ENCODE results near the gene WWC2.
"Not testable (repeated sequence)": the region's sequence is repeated elsewhere in the genome, so short reads cannot be mapped to it uniquely, and the experiment has no call there.

Gene WWC2

GRCh38 chr4:183312841-183313240, 213.8 kb downstream of the WWC2 start:
- FAIRE-seq: no peak

DNA sequence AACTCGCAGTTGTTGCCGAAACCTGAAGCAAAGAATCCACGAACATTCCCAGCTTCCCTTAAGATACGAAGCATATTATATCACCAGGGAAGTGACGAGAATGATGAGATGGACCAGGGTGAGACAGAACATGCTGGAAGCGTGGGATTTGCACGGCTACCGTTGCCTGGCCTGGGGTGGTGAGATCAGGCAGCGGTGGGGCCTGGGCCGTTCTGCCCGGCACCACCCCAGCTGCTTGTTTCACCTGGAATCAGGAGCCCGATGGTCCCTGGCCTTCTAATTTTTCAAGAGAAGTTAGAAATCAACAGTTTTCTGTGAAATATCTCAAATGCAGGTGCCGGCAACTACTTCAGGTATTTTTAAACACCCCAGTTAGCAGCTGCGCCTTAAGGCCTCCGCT, 215.3 kb downstream of the WWC2 start:
- no peak for FAIRE-seq

DNA sequence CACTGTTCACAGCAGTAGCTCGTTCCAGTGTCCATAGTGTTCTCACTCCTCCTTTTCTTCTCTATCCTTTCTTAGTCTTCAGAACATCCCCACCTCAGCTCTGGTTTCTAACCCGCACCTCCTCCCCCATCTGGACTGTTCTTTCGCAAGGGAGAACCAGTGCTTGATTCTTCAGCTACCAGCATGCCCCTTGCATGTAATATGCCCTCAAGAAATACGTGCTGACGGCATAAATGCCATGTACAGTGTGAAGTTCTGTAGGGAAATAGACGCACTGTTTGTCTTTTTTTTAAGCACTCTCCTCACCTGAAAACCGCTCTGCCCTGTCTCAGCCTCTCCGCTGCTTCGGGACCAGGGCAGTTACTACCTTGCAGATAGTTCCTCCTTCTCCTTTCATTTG, 215.7 kb downstream of the WWC2 start:
- no peak for FAIRE-seq

DNA sequence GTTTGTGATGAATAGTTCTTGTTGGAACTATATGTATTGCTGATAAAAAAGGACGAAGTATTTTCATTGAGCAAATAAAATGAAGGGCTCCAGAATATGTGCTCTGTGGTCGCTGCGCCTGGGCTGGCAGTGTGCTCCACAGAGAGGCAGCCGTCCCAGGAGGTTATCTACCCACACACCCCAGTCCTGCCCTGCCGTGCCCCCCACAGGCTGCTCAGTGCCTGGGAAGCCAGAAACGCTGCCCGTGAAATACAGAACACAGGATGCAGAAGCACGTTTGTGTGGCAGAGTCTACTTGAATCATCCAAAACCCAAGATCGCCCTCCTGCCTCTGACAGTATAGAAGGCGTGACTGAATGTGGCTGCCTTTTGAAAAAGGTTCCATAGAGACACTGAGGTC, 219.6 kb downstream of the WWC2 start:
- FAIRE-seq: no peak

- no peak for FAIRE-seq
Measured at GRCh38 chr4:183320211-183321059, 221.4 kb downstream of the WWC2 start, which contains the start of gene CLDN22. Gene CLDN22, minus strand, starts transcription at chr4:183320276. Its CDS starts 58 bp downstream, at chr4:183320218.

DNA sequence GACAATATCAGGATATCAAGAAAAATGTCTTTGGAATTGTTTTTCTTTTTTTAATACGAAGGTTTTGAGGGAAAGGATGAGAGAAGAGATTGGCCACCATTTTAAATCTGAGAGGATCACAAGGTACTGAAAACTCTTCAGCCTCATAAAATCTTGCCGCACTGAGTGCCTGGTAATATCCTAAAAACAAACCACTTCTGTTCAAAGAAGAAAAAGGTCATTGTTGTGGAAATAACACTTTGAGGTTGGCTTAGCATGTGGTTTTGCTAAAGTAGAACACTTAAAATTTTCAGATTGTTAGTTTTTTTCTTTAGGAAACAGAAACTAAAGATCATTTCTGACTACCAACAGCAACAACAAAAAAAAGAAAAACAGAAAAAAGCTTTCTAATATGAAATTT, 222.0 kb downstream of the WWC2 start:
- no peak for FAIRE-seq

GRCh38 chr4:183321516-183321915, 222.5 kb downstream of the WWC2 start:
- no peak for FAIRE-seq

- no peak for FAIRE-seq
Measured at GRCh38 chr4:183322326-183322725, 223.3 kb downstream of the WWC2 start, which contains the start of gene CLDN24. Gene CLDN24, minus strand, starts transcription at chr4:183322426. Its CDS starts 0 bp downstream, at chr4:183322426.

DNA sequence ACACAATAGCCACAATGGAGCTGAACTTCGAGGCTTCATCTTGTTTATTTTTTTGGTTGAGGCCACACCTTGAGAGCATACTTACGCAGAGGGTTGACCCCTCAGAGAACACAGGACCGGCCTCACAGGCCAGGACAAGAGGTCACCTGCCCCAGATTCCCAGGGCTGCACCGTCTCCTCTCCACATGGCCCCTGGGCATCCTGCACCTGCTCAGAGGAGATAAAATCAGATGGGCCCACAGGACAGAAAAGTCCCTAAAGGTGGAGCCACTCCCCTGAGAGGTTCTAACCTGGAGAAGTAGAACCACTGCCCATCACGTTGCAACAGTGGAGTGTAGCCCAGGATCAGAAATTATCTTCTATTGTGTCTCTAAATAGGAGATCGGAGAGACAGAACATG, 224.2 kb downstream of the WWC2 start:
- no peak for FAIRE-seq

- FAIRE-seq: not testable (repeated sequence)
Measured at GRCh38 chr4:183324056-183324455, 225.0 kb downstream of the WWC2 start.

DNA sequence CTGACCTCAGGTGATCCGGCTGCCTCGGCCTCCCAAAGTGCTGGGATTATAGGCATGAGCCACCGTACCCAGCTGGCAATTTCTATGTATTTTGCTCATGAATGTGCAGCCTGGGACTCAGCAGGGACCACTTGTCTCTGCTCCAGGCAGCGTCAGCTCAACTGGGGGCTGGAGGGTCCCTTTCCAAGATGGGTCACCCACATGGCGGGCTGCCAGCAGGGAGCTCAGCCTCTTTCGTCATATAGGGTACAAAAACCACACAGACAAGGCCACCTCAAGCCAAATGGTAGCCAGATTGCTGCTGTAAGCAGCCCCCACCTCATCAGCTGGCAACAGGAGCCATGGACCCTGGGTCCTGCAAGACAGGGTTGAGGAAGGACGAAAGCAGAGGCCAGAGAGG, 225.6 kb downstream of the WWC2 start:
- no peak for FAIRE-seq

- FAIRE-seq: not testable (repeated sequence)
Measured at GRCh38 chr4:183326387-183326786, 227.3 kb downstream of the WWC2 start.

- no peak for FAIRE-seq
Measured at GRCh38 chr4:183326853-183327252, 227.8 kb downstream of the WWC2 start.

DNA sequence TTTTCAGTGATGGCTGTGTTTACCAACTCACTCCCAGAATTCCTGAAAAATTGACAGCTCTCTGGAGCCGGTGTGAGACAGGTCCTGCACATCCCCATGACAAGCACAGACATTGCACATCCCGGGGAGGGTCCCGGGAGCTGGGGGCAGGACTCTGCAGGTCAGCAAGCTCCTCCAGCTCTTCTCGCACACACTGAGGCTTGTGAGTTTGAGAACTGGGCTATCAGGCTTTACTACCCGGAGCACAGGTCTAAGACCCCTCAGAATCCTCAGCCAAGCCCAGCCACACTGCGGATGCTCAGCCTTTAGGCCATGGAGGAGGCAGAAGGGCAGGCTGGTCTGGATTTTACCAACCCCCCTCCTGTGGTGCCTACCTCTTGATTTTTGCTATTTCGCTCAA, 228.8 kb downstream of the WWC2 start:
- FAIRE-seq: no peak

DNA sequence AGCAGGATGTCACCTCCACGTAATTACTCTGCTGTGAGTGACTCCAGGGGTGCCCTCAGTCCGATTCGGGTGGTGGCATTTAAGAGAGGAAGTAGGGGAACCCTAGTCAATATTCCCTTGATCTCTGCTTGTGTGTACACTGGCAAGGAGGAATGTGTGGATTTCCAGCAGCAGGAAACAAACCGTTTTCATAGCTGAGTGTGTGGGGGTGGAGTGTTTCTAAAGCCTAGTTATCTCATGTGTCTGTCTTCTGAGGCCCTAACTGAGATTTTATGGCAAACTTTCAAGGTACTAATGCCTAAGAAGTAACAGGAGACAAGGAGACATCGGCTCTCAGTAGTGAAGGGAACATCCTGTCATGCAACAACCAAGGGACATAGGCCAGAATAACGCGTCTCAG, 229.8 kb downstream of the WWC2 start:
- no peak for FAIRE-seq

DNA sequence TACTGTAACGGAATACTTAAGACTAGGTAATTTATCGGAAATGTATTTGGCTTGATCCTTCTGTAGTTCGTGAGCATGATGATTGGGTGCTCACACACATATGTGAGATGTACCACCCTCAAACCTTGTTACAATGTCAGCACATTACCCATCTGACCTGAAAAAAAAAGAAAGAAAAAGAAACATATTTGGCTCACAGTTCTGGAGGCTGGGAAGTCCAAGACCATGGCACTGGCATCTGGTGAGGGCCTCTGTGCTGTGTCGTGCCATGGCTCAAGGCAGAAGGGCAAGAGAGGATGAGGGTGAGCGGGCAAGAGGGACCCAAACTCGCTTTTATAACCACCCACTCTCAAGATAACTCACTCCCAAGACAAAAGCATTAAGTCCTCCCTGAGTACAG, 230.2 kb downstream of the WWC2 start:
- FAIRE-seq: no peak

GRCh38 chr4:183329954-183330742, 231.1 kb downstream of the WWC2 start:
- no peak for FAIRE-seq

- FAIRE-seq: no peak
Measured at GRCh38 chr4:183330841-183331240, 231.8 kb downstream of the WWC2 start.

- no peak for FAIRE-seq
Measured at GRCh38 chr4:183332447-183332846, 233.4 kb downstream of the WWC2 start.

- FAIRE-seq: no peak
Measured at GRCh38 chr4:183333202-183333601, 234.1 kb downstream of the WWC2 start.

GRCh38 chr4:183333983-183334382, 234.9 kb downstream of the WWC2 start:
- no peak for FAIRE-seq

DNA sequence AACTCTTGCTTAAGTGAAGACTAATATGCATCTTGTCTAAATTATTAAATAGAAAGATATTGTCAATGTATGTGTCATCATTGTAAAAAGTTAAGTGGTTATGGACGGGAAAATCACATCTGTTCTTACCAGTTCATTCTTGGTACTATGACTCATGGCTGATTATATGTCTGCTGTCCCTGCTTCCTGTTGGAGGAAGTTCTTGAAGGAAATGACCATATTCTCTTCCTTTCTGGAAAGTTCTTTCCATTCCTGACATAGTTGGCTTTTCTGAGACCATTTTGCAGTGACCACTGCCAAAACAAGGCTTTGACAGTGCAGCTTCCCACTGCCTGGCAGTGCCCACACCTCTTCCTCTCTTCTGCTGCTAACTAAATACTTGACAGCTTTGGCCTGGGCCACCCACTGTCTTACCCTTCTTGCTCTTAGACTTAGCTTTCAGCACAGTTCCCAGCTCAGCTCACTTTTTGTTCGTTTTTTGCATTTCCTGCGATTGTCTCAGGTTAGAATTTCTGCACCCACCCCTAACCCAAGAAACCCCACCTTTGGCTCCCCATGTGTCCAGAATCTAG, 236.4 kb downstream of the WWC2 start:
- FAIRE-seq: no peak

GRCh38 chr4:183337349-183337748, 238.3 kb downstream of the WWC2 start:
- no peak for FAIRE-seq

DNA sequence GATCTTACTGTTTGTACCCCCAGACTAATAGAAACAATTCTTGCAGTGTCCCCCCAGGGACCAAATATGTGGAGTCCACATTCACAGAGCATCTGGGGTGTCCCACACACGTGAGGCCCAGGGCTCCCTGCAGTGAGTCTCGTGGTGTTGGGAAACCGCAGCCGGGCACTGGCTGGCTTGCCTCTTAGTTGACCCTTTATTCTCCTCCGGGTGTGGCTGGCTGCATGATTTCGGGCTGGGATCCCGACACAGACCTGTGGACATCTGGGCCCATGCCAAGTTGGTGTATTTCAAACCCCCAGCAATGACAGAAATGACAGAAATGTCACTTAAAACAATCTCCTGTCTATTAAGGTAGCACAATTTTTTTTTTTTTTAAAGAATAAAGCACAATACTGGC, 238.8 kb downstream of the WWC2 start:
- FAIRE-seq: no peak
